ENCODE results near the gene SLC2A3. TPM values are rescaled to one million over a fixed set of nuclear protein-coding genes. Genes with fewer than 3 reads are reported as not detected.

SLC2A3 gene
- total and polyA plus RNA-seq, 2 donors (not counting 3 experiments of a cell fraction or from before 2014, with no cell fraction given), result 13.9 to 20.8 TPM

- no peak overlapping the region for H3K9ac ChIP-seq (replicated peaks; ENCODE audit: extremely low read depth, insufficient read depth, low read length)
These were observed 25.6 kb upstream of the SLC2A3 start for GRCh38 chr12:7961395-7962178.

More at GRCh38 chr12:7961395-7962178, 25.6 kb upstream of the SLC2A3 start:
- H3K36me3 ChIP-seq (ENCODE audit: control insufficient read depth in 2 of 2, extremely low read depth in 1 of 2, insufficient read depth in 2 of 2, low read length in 2 of 2), result no peaks in the 10 kb centered on the region
- no peak overlapping the region for H3K27ac ChIP-seq (ENCODE audit: insufficient read depth, low read depth, low read length)
- no TSS peak for BruUV-seq (replicated peaks)
- H4K20me1 ChIP-seq (replicated peaks; ENCODE audit: control insufficient read depth, extremely low read depth, insufficient read depth, low read length), result no peaks in the 10 kb centered on the region
- no peak overlapping the region for H3K4me3 ChIP-seq (replicated peaks in 1 of 3; ENCODE audit: insufficient read depth in 1 of 3, low read depth in 1 of 3, low read length in 3 of 3)
- ChIA-PET POLR2A (interaction anchor here (0.6 to 2.8 kb wide), 4 partner anchors 24 to 45 kb away, joined by 5 to 135 read pairs (median 6); partner anchors contain the start of gene SLC2A3), CTCF (interaction anchor here (0.8 to 5.8 kb wide), 10 partner anchors 9 to 117 kb away, joined by 3 to 110 read pairs (median 4); partner anchors contain the start of gene SLC2A3)
- peaks cover 21% of the 10 kb centered on the region for H3K4me1 ChIP-seq (ENCODE audit: control insufficient read depth, extremely low read depth, insufficient read depth, low read length)
- dilution Hi-C loops (cut with MboI; ENCODE audit: extremely low pct_ligation_motif_present, low sequenced_read_pairs) (no loop called here), intact Hi-C loops (cut with micrococcal nuclease) (loop anchor here (2.0 kb wide), 1 partner anchor 33 kb away; no protein-coding TSS in a partner anchor)
- no peak for DNase-seq (ENCODE audit: low read depth, low spot score)
- H3K27me3 ChIP-seq (ENCODE audit: control insufficient read depth in 2 of 2, insufficient read depth in 2 of 2, low read length in 2 of 2), result no peaks in the 10 kb centered on the region
- FAIRE-seq, result no peak
- TF ChIP-seq MYC (IDR thresholded peaks at IDR 0.05; ENCODE audit: low read depth, low read length), result no peak
- TF ChIP-seq FOS (IDR thresholded peaks at IDR 0.05; ENCODE audit: borderline replicate concordance, insufficient read depth, low read length), result no peak
- TF ChIP-seq JUN (IDR thresholded peaks at IDR 0.05; ENCODE audit: borderline replicate concordance, insufficient read depth, insufficient read length, low read depth), result no peak
- TF ChIP-seq MAX (IDR thresholded peaks at IDR 0.05; ENCODE audit: insufficient read depth, insufficient read length), result no peak
- TF ChIP-seq CTCF (IDR thresholded peaks at IDR 0.05; ENCODE audit: extremely low read depth in 1 of 2, insufficient read depth in 1 of 2, low read depth in 1 of 2, low read length in 2 of 2), result no peak
- no peaks in the 10 kb centered on the region for H3K79me2 ChIP-seq (ENCODE audit: control insufficient read depth, insufficient read depth, low read length)
- H3K9me3 ChIP-seq (replicated peaks; ENCODE audit: control insufficient read depth, insufficient read depth, low read length), result no peaks in the 10 kb centered on the region
- H3K9me1 ChIP-seq (replicated peaks; ENCODE audit: control insufficient read depth, extremely low read depth, insufficient read depth, low read length), result no peaks in the 10 kb centered on the region
- no peak overlapping the region for H2AFZ ChIP-seq (ENCODE audit: low read depth, low read length)
- no peak overlapping the region for H3K4me2 ChIP-seq (ENCODE audit: insufficient read depth, low read length)
